Liver (tissue), 3 donors: ENCODE measurements around the gene UBA6.

ENCODE experiments used
- EGR1 ChIP-seq, 2 donors: IDR thresholded peaks; 2 replicates each; pipeline ENCODE4 v1.6.1; 2016 to 2018; ENCODE audit warnings: antibody characterized with exemption in 2 of 2, low read depth in 2 of 2
- RXRA ChIP-seq, 2 donors: IDR thresholded peaks; 2 replicates each; pipeline ENCODE4 v1.6.1; 2017 to 2018; ENCODE audit warnings: antibody characterized with exemption in 2 of 2, mild to moderate bottlenecking in 1 of 2
- SP1 ChIP-seq: IDR thresholded peaks from 2 replicates; pipeline ENCODE4 v1.6.1; 2018; ENCODE audit warnings: antibody characterized with exemption, mild to moderate bottlenecking
- TF ChIP-seq, protein P1 (sequence below): fragments of 150-350 bp; IDR thresholded peaks from 2 replicates; pipeline ENCODE4 v1.5.1; 2017; ENCODE audit warnings: improper control_type of control experiment, low read depth, low read length; ENCODE audit not compliant: missing input control
- TF ChIP-seq, protein P2 (sequence below): IDR thresholded peaks from 2 replicates; pipeline ENCODE4 v1.6.1; 2016; ENCODE audit warnings: antibody characterized with exemption
- TF ChIP-seq, protein P3 (sequence below): IDR thresholded peaks from 2 replicates; pipeline ENCODE4 v1.6.1; 2016; ENCODE audit warnings: antibody characterized with exemption, mild to moderate bottlenecking
- donor health status: healthy.
- donor health status: healthy.

DNA sequence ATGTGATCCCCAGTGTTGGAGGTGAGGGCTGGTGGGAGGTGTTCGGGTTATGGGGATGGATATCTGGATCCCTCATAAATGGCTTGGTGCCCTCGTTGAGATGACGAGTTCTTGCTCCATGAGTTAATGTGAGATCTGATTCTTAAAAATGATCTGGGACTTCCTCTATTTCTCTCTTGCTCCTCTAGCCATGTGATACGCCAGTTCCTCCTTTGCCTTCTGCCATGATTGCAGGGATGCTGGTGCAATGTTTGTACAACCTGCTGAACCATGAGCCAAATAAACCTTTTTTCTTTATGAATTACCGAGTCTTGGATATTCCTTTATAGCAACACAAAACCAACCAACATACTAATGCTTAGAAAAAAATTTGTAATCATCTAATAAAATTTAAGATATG, 85.8 kb downstream of the UBA6 start:
- TF ChIP-seq, protein P1, sequence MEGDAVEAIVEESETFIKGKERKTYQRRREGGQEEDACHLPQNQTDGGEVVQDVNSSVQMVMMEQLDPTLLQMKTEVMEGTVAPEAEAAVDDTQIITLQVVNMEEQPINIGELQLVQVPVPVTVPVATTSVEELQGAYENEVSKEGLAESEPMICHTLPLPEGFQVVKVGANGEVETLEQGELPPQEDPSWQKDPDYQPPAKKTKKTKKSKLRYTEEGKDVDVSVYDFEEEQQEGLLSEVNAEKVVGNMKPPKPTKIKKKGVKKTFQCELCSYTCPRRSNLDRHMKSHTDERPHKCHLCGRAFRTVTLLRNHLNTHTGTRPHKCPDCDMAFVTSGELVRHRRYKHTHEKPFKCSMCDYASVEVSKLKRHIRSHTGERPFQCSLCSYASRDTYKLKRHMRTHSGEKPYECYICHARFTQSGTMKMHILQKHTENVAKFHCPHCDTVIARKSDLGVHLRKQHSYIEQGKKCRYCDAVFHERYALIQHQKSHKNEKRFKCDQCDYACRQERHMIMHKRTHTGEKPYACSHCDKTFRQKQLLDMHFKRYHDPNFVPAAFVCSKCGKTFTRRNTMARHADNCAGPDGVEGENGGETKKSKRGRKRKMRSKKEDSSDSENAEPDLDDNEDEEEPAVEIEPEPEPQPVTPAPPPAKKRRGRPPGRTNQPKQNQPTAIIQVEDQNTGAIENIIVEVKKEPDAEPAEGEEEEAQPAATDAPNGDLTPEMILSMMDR, result no peak
- TF ChIP-seq, protein P2, sequence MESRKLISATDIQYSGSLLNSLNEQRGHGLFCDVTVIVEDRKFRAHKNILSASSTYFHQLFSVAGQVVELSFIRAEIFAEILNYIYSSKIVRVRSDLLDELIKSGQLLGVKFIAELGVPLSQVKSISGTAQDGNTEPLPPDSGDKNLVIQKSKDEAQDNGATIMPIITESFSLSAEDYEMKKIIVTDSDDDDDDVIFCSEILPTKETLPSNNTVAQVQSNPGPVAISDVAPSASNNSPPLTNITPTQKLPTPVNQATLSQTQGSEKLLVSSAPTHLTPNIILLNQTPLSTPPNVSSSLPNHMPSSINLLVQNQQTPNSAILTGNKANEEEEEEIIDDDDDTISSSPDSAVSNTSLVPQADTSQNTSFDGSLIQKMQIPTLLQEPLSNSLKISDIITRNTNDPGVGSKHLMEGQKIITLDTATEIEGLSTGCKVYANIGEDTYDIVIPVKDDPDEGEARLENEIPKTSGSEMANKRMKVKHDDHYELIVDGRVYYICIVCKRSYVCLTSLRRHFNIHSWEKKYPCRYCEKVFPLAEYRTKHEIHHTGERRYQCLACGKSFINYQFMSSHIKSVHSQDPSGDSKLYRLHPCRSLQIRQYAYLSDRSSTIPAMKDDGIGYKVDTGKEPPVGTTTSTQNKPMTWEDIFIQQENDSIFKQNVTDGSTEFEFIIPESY, result no peak
- TF ChIP-seq, protein P3, sequence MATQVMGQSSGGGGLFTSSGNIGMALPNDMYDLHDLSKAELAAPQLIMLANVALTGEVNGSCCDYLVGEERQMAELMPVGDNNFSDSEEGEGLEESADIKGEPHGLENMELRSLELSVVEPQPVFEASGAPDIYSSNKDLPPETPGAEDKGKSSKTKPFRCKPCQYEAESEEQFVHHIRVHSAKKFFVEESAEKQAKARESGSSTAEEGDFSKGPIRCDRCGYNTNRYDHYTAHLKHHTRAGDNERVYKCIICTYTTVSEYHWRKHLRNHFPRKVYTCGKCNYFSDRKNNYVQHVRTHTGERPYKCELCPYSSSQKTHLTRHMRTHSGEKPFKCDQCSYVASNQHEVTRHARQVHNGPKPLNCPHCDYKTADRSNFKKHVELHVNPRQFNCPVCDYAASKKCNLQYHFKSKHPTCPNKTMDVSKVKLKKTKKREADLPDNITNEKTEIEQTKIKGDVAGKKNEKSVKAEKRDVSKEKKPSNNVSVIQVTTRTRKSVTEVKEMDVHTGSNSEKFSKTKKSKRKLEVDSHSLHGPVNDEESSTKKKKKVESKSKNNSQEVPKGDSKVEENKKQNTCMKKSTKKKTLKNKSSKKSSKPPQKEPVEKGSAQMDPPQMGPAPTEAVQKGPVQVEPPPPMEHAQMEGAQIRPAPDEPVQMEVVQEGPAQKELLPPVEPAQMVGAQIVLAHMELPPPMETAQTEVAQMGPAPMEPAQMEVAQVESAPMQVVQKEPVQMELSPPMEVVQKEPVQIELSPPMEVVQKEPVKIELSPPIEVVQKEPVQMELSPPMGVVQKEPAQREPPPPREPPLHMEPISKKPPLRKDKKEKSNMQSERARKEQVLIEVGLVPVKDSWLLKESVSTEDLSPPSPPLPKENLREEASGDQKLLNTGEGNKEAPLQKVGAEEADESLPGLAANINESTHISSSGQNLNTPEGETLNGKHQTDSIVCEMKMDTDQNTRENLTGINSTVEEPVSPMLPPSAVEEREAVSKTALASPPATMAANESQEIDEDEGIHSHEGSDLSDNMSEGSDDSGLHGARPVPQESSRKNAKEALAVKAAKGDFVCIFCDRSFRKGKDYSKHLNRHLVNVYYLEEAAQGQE, result no peak
- no peak for TF ChIP-seq EGR1 (IDR thresholded peaks at IDR 0.05; ENCODE audit: low read depth in 2 of 2)
- TF ChIP-seq RXRA (IDR thresholded peaks at IDR 0.05), result no peak
- TF ChIP-seq SP1, result no peak
